Endothelial cell of hepatic sinusoid (primary cell): ENCODE measurements around the gene EPB42.
"Not testable (repeated sequence)": the region's sequence is repeated elsewhere in the genome, so short reads cannot be mapped to it uniquely, and the experiment has no call there.

Experiments
- in situ Hi-C: cut with HindIII; loops from 2 replicates; pipeline ENCODE4 v1.10.0; 2017; ENCODE audit warnings: low sequenced_read_pairs

EPB42 gene

DNA sequence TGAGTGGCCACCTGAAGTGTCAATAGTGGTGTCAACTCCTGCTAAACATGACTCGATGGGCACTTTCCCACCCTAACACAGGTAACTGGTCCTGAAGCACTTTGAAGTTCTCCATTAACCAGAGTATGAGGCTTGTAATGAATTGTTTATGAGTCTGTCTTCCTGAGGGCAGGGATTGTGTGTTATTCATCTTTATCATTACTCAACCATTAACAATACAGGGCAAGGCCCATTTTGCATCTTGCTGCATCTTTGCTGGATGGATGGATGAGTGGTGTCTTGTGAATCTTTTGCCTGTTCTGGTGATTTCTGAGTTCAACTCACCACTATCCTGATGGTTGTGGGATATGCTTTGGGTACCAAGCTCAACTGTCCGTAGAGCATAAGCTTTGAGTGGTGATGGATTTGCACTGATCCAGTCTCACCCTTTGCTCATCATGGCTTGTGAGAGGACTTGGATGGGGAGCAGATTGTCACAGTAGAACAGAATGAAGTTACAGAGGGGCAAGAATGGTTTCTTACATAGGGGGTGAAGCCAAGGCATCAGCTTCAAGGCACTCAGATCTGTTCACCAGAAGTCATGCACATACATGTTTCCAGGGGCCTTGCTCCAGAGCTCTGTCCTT, 22.3 kb upstream of the EPB42 start:
- in situ Hi-C loops = no loop called here

DNA sequence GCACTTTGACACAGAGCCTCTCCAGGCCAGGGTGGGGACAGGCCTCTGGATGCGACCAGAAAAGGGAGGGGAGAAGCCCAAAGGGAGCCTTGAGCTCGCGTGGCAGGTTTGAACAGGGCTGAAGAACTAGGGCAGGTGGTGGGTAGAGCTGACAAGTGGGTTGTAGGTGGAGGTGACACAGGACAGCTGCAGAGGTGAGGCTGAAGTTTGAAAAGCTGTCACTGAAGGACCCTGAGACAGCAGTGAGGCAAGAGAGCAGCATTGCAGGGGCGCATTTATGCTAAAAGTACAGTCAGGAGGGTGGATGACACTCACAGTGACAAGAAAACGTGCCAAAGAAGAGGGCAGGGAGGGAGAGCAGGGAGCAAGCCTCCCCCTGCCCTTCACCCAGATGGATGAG, 21.8 kb upstream of the EPB42 start:
- in situ Hi-C loops = no loop called here

DNA sequence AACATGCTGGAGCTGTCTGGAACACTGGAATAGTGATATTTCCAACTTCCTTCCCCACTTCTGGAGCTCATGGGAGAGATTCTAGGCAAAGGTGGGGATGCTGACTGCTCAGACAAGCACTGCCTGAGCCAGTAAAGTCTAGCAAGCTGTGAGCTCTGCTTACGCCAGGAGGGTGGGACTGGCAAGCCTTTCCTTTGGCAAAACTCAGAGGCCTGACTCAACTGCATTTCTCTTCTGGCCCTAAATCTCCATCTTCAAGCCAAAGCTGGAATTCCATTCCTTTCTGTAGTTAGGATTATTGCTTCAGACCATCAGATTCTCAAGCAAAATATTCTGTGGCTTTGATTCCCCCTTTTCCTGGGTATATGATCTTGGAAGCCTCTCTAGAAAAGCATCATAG, 20.3 kb upstream of the EPB42 start:
- in situ Hi-C loops = no loop called here

DNA sequence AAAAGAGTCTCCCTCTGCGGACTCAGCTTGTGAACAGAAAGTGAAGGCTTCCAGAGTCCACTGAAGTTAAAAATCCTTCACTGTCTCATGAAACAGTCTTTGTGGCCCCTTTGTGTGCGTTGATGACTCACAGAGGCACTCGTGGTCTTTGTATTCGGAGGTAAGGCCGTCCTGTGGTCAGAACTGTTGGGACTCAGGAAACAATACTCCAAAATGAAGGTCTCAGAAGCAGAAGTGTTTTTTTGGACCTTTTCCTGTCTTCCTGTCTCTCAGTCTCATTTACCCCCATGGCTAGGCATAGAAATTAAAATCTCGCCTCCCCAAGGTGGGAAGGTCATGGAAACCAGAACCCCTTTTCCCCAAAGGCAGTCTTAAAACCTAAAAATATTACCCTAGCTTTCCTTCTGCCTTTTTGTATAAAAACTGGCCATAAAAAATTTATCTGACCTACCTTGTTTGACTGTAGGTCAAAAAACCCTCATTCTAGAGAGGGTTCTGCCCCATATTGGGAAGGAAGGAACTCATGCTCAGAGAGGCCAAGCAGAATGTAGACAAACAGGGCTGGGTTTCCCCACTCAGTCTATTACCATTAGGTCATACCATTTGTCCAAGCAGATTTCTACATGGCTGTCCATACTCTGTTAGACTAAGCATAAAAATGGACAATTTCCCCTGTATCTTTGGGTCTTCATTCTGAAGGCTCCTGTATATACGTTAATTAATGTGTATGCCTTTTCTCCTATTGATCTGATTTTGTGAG, 19.1 kb upstream of the EPB42 start:
- in situ Hi-C loops = loop anchor here (5.0 kb wide), 1 partner anchor 48 kb away; no protein-coding TSS in a partner anchor

GRCh38 chr15:43238671-43239131, 17.9 kb upstream of the EPB42 start:
- in situ Hi-C loops = loop anchor here (5.0 kb wide), 1 partner anchor 46 kb away; no protein-coding TSS in a partner anchor

GRCh38 chr15:43237842-43238470, 17.1 kb upstream of the EPB42 start:
- in situ Hi-C loops = loop anchor here (5.0 kb wide), 1 partner anchor 46 kb away; no protein-coding TSS in a partner anchor

- in situ Hi-C loops = loop anchor here (5.0 kb wide), 1 partner anchor 43 kb away; no protein-coding TSS in a partner anchor
These were observed 14.7 kb upstream of the EPB42 start for GRCh38 chr15:43235536-43235935.

DNA sequence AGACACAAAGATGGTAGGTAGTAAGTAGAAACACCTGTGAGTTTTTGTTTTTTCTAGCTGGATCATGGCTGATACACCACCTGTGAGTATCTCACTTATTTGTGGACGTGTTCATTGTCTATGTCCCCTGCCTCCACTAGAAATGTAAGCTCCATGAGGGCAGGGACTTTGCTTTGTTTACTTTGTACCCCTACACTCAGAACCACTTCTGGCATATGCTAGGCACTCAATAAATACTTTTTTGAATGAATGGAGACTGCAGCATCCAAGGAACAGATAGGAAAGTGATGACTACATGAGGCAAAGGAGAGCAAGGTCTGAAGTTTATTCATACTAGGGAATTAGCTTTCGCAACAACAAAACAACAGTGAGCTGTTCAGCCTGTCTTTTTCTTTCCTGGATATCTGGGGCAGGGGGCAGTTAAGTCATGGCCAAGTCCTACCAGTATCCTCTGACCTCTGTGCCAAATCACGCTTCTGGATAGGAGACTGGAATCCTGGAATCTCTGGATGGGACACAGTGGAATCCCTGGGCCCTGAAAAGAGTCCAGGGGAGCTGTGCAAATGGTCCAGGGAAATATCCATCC, 11.6 kb upstream of the EPB42 start:
- in situ Hi-C loops = no loop called here

DNA sequence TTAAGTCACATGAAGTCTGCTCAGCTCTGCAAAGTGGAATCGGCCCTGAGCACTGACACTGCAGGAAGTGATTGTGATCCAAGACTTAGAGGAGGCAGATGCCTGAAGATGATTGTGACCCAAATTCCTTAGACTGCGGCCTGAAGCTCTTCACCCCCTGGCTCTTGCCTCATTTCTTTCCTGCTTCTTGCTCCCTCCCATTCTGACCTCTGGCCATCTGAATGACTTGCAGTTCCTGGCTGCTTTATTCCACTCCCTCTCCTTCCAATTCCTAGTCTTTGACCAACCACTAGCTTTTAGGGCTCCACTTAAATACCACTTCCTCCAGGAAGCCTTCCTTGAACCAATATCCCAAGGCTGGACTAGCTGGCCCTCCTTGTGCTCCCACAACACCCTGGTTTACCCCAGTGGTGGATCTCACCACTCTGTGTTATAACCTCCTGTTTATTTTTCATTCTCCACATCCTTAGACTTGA, 9.9 kb upstream of the EPB42 start:
- in situ Hi-C loops = no loop called here

DNA sequence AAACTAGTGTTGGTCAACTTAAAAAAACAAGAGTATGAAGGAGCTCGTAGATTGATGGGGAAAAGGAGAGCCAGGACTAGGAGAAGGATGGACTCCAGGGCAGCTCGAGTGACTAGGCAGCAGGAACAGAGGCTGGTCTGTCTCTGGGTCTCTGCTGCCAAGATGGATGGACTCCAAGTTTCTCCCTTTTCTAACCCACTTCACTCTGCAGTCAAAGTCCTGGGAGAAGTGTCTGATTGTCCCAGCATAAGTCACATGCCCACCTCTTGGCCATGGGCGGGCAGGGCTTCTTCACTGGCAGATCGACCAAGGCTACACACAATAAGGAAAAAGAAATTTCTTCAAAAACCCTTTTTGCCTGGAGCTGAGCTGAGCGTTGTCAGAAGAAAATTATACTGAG, 9.2 kb upstream of the EPB42 start:
- in situ Hi-C loops = no loop called here

DNA sequence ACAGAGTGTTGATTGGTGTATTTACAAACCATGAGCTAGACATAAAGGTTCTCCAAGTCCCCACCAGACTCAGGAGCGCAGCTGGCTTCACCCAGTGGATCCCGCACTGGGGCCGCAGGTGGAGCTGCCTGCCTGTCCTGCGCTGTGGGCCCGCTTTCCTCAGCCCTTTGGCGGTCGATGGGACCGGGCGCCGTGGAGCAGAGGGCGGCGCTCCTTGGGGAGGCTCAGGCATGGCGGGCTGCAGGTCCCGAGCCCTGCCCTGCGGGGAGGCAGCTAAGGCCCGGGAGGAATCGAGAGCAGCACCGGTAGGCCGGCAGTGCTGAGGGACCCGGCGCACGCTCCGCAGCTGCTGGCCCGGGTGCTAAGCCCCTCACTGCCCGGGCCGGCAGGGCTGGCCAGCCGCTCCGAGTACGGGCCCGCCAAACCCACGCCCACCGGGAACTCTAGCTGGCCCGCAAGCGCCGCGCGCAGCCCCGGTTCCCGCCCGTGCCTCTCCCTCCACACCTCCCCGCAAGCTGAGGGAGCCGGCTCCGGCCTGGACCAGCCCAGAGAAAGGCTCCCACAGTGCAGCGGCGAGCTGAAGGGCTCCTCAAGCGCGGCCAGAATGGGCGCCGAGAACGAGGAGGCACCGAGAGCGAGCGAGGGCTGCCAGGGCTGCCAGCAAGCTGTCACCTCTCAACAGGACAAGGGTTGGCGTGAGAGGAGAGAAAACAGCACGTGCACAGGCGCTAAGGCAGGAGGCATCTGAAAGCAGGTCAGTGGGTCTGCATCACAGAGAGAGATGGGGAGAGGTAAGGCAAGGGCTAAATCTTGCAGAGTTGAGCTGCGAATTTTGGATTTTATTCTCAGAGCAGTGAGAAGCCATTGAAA, 5.9 kb upstream of the EPB42 start:
- in situ Hi-C loops = no loop called here

GRCh38 chr15:43225950-43226255, 5.1 kb upstream of the EPB42 start:
- in situ Hi-C loops = not testable (repeated sequence)

GRCh38 chr15:43225201-43225949, 4.6 kb upstream of the EPB42 start:
- in situ Hi-C loops = no loop called here

GRCh38 chr15:43221422-43221821, 604 bp upstream of the EPB42 start:
- in situ Hi-C loops = no loop called here

DNA sequence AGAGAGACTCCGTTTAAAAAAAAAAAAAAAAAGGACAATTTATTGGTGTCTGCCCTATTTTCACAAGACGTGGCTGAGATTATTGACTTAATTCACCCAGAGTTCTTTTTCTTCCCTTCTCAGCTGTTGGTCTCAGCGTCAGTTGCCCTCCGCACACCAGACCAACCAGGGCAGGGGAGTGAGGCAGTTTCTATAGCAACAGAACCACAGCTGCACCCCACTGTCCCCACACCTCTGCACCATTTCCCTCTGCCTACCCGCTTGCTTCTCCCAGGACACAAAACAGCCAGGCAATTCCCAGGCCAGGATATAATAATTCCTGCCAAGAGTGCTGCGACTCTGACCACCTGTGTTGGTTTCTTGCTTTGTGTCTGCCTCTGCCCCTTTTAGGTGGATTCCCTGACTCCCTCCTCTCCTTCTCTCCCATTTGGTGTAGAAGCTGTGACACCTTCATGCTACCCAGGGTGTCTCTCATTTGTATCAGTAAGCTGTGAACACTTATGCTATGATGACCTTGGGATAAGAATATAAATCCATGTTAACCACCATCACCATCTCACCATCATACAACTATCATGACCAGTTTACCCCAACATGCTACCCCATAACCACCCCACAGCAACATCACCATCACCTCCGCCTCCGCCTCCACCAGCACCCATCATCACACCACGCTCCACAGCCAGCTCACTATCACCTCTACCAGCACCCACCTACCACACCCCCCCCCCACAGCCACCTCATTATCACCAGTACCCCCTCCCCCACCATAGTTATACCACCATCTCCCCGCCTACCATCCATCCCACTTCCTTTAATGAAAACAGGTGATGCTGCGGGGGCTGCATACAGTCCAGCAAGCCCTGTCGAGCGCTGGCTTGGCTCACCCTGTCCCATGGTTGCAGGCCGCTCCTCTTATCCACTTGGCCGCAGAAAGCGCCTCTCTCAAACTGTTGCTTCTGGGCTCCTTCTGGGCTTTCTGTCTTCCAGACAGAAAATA, 589 bp downstream of the EPB42 start:
- in situ Hi-C loops = no loop called here

- in situ Hi-C loops = no loop called here
These were observed 1.7 kb downstream of the EPB42 start for GRCh38 chr15:43218908-43219706.

GRCh38 chr15:43215961-43216360, 4.9 kb downstream of the EPB42 start:
- in situ Hi-C loops = no loop called here
